NOMO-1 (cell line): ENCODE results near the gene VLDLR.
"Not testable (repeated sequence)": the region's sequence is repeated elsewhere in the genome, so short reads cannot be mapped to it uniquely, and the experiment has no call there.

Source experiments
- DNase-seq, 2 experiments: peaks; one replicate each; lab custom pipeline; 2025; ENCODE audit not compliant: unreplicated experiment in 2 of 2; lab: John Stamatoyannopoulos, UW

Gene VLDLR

GRCh38 chr9:2707256-2707655 is 85.7 kb downstream of the VLDLR start:
- DNase-seq, result not testable (repeated sequence)
